GM12878 (cell line): ENCODE data around the gene KRT222. TPM values are rescaled to one million over a fixed set of nuclear protein-coding genes. Genes with fewer than 3 reads are reported as not detected.

Experiments used
- ATAC-seq: fragments of 200-7000 bp; cut with Tn5 transposase; 3 replicates; pipeline ENCODE4 v1.9.1; 2020; ENCODE audit warnings: mild to moderate bottlenecking, moderate library complexity
- BruUV-seq: library from RNA; stranded (reverse); fragments of 400-500 nt; replicated peaks from 2 replicates; lab custom pipeline; 2021; lab: Mats Ljungman, UMichigan
- CTCF ChIA-PET: fragments of 300-600 bp; sonication (Branson Sonifier 250); formaldehyde crosslinking; extraction: SDS; loops from one replicate; lab custom pipeline; 2021; ENCODE audit warnings: inconsistent platforms; lab: Yijun Ruan, JAX
- POLR2A ChIA-PET: fragments of 350-600 bp; formaldehyde crosslinking; extraction: SDS; loops from one replicate; lab custom pipeline; 2021; ENCODE audit warnings: inconsistent platforms; lab: Charles Lee
- RAD21 ChIA-PET: fragments of 300-600 bp; sonication (Branson Sonifier 250); formaldehyde crosslinking; loops from one replicate; lab custom pipeline; 2023; ENCODE audit warnings: antibody characterized with exemption; ENCODE audit not compliant: unreplicated experiment; lab: Charles Lee
- SMC1A ChIA-PET: fragments of 300-600 bp; sonication (Branson Sonifier 250); formaldehyde crosslinking; loops from one replicate; lab custom pipeline; 2023; ENCODE audit not compliant: unreplicated experiment, uncharacterized antibody; lab: Charles Lee
- DNase-seq: peaks from one replicate; pipeline ENCODE4 v3.0.0-alpha.2; 2011; ENCODE audit warnings: low read depth, low spot score
- FAIRE-seq: peaks from 3 replicates; lab custom pipeline; 2011; peaks lifted over from hg19 to GRCh38; lab: Jason Lieb, UNC
- H2AFZ ChIP-seq: 2 replicates; pipeline ENCODE4 v1.6.0; 2011; ENCODE audit warnings: low read depth, low read length, control low read depth; ENCODE audit not compliant: control insufficient read depth
- H3K27ac ChIP-seq: 2 replicates; pipeline ENCODE4 v1.5.1; 2011; ENCODE audit warnings: control low read depth; ENCODE audit not compliant: control insufficient read depth, insufficient read depth
- H3K27me3 ChIP-seq, 2 experiments: replicated peaks in 1 of 2; 2 replicates each; pipeline versions ENCODE4 v1.6.0 to v1.6.1; 2011; ENCODE audit warnings: low read length in 1 of 2; ENCODE audit not compliant: control insufficient read depth in 2 of 2, insufficient read depth in 2 of 2
- H3K36me3 ChIP-seq, 2 experiments: 2 replicates each; pipeline ENCODE4 v1.5.1; 2011; ENCODE audit warnings: low read length in 1 of 2; ENCODE audit not compliant: control insufficient read depth in 2 of 2, insufficient read depth in 2 of 2
- H3K4me1 ChIP-seq: 2 replicates; pipeline ENCODE4 v1.6.1; 2011; ENCODE audit warnings: mild to moderate bottlenecking, low read length, moderate library complexity, mixed read lengths; ENCODE audit not compliant: control insufficient read depth, insufficient read depth
- H3K4me2 ChIP-seq: 2 replicates; pipeline ENCODE4 v1.6.0; 2011; ENCODE audit warnings: control low read depth; ENCODE audit not compliant: control insufficient read depth, insufficient read depth
- H3K4me3 ChIP-seq: fragments of 200-600 bp; sonication (generic); 2 replicates; pipeline ENCODE4 v1.5.1; 2016
- H3K79me2 ChIP-seq: 2 replicates; pipeline ENCODE4 v1.6.0; 2011; ENCODE audit warnings: low read length; ENCODE audit not compliant: control insufficient read depth, insufficient read depth
- H3K9ac ChIP-seq: 2 replicates; pipeline ENCODE4 v1.8.0; 2011; ENCODE audit warnings: low read length, control low read depth, mixed read lengths; ENCODE audit not compliant: control insufficient read depth, insufficient read depth
- H3K9me3 ChIP-seq: replicated peaks from 3 replicates; pipeline ENCODE4 v1.5.1; 2011; ENCODE audit warnings: mild to moderate bottlenecking, low read length; ENCODE audit not compliant: control insufficient read depth, insufficient read depth
- H4K20me1 ChIP-seq: 2 replicates; pipeline ENCODE4 v1.6.0; 2011; ENCODE audit not compliant: control insufficient read depth, insufficient read depth
- BMI1 ChIP-seq: fragments of 450-650 bp; IDR thresholded peaks from 2 replicates; pipeline ENCODE4 v1.6.1; 2016; ENCODE audit warnings: mild to moderate bottlenecking, moderate library complexity, borderline replicate concordance
- BRCA1 ChIP-seq: IDR thresholded peaks from 2 replicates; pipeline ENCODE4 v1.6.1; 2011; ENCODE audit warnings: low read depth, low read length, improper control_type of control experiment
- CEBPB ChIP-seq, 2 experiments: fragments of 150-350 bp in 1 of 2; IDR thresholded peaks; 2 replicates each; pipeline ENCODE4 v1.6.1; 2012 to 2014; ENCODE audit warnings: low read depth in 2 of 2, low read length in 2 of 2, borderline replicate concordance in 1 of 2, inconsistent platforms in 1 of 2
- CREB1 ChIP-seq: IDR thresholded peaks from 2 replicates; pipeline ENCODE4 v1.6.1; 2012; ENCODE audit warnings: low read depth, mild to moderate bottlenecking, inconsistent platforms
- DPF2 ChIP-seq: fragments of 450-650 bp; IDR thresholded peaks from 2 replicates; pipeline ENCODE4 v1.6.1; 2017; ENCODE audit warnings: mild to moderate bottlenecking
- FOXK2 ChIP-seq: fragments of 450-650 bp; IDR thresholded peaks from 2 replicates; pipeline ENCODE4 v1.6.1; 2017; ENCODE audit warnings: mild to moderate bottlenecking, moderate library complexity
- HDAC6 ChIP-seq: fragments of 200-600 bp; sonication (generic); IDR thresholded peaks from one replicate; pipeline ENCODE4 v1.8.0; 2017; ENCODE audit warnings: antibody characterized with exemption; ENCODE audit not compliant: unreplicated experiment
- IRF4 ChIP-seq: IDR thresholded peaks from 2 replicates; pipeline ENCODE4 v1.6.1; 2011; ENCODE audit warnings: low read depth, low read length
- NBN ChIP-seq: fragments of 450-650 bp; IDR thresholded peaks from 2 replicates; pipeline ENCODE4 v1.6.1; 2016
- NR2C2 ChIP-seq: IDR thresholded peaks from 2 replicates; pipeline ENCODE4 v1.6.1; 2011; ENCODE audit warnings: borderline replicate concordance, low read depth; ENCODE audit not compliant: control insufficient read depth, insufficient read length
- USF2 ChIP-seq: IDR thresholded peaks from 2 replicates; pipeline ENCODE4 v1.6.1; 2011; ENCODE audit warnings: low read depth, low read length, improper control_type of control experiment, borderline replicate concordance
- WGBS: methylation state at CpG from one replicate; pipeline ENCODE4 v1.1.6; 2016; ENCODE audit warnings: low lambda C conversion rate; ENCODE audit not compliant: insufficient replicate concordance, insufficient coverage; ENCODE audit errors: missing lambda C conversion rate; 5-methylcytosine and 5-hydroxymethylcytosine counted together
- in situ Hi-C: fragments of 300-500 bp; cut with MboI; formaldehyde crosslinking; loops from 9 replicates; pipeline ENCODE4 v1.14.3; 2018; ENCODE audit warnings: mixed read lengths
- intact Hi-C: fragments of 100-400 bp; cut with micrococcal nuclease; formaldehyde crosslinking; loops from one replicate; pipeline ENCODE4 v1.14.2; 2022; ENCODE audit not compliant: unreplicated experiment
- polyA plus RNA-seq, 11 experiments: library from polyadenylated mRNA; depleted of rRNA in 4 of 11; unstranded in 6 of 11; stranded (reverse) in 5 of 11; fragments of >200 nt; fragmentation: Nextera tagmentation in 4 of 11; fragmentation: Illumina TruSeq in 1 of 11; extraction: Ambion mirVana in 4 of 11; extraction: Trizol in 1 of 11; gene quantifications; 1 replicate in 1 of 11; 2 replicates in 10 of 11; pipeline versions ENCODE4 v1.2.1 to v1.2.3, GENCODE V29; 2011 to 2016; ENCODE audit warnings: inconsistent platforms in 2 of 11, missing spikeins in 2 of 11, low read depth in 1 of 11
- total RNA-seq, 4 experiments: library from RNA; depleted of rRNA in 3 of 4; stranded (reverse); fragments of >200 nt in 3 of 4; fragmentation: Illumina TruSeq in 1 of 4; extraction: Trizol in 1 of 4; gene quantifications; 2 replicates each; pipeline versions ENCODE4 v1.2.1 to v1.2.3, GENCODE V29; 2013 to 2021
- TF ChIP-seq, protein P1 (sequence below): IDR thresholded peaks from 2 replicates; pipeline ENCODE4 v1.6.1; 2011; ENCODE audit warnings: borderline replicate concordance, low read depth, mild to moderate bottlenecking, moderate library complexity, mixed read lengths, low read length; ENCODE audit not compliant: insufficient read depth; ENCODE audit errors: extremely low read length
- TF ChIP-seq, protein P2 (sequence below): fragments of 150-350 bp; IDR thresholded peaks from 2 replicates; pipeline ENCODE4 v1.6.1; 2014; ENCODE audit warnings: mild to moderate bottlenecking, low read depth, low read length

Gene KRT222
- total and polyA plus RNA-seq, 10 of the 15 experiments (the other 5 are each of a cell fraction or from before 2014, with no cell fraction given) = 0.21 to 6.4 (median 0.54) TPM; not detected in 1

DNA sequence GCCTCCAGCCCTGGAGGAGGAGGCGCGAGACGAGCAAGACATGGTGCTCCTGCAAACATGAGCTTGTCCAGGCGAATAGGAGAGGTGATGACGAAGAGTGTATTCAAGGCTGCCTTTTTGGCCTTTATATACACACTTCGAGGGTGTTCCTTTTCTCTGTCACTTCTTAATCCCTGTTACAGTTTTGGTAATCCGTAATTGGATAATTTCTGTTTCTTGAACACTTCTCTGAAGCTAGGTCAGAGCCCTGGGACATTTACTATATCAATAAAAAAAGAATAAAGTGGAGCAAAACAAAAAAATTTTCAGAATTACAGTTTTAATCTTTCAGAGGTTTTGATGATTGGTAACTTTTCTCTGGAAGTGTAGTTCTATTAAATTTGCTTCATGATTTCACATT, 38.7 kb upstream of the KRT222 start, which contains the start of gene KRT24:
Gene KRT24, minus strand, starts transcription at position 101 of the 400 bp plus-strand sequence. Its CDS starts 59 bp downstream, at position 42.
- ATAC-seq = no peak
- no peak within 1 kb of the TSS for H3K9ac ChIP-seq
- no TSS peak for BruUV-seq
- H3K4me1 ChIP-seq = no peaks in the 10 kb centered on the region
- ChIA-PET RAD21 (no interaction called here), SMC1A (interaction anchor here (1.2 to 1.3 kb wide), 2 partner anchors 18 to 24 kb away, joined by 4 read pairs; no protein-coding TSS in a partner anchor), POLR2A (no interaction called here)
- H3K4me3 ChIP-seq = no peak within 1 kb of the TSS
- no peaks in the 10 kb centered on the region for H3K9me3 ChIP-seq
- no peak for FAIRE-seq
- intact Hi-C loops = no loop called here
- H3K4me2 ChIP-seq = no peak within 1 kb of the TSS
- DNase-seq = no peak
- 37% methylated on average over 7 of the region's 7 CpGs for whole genome bisulfite sequencing
- no peak within 1 kb of the TSS for H2AFZ ChIP-seq
- no peak for TF ChIP-seq USF2
- TF ChIP-seq, protein P1, sequence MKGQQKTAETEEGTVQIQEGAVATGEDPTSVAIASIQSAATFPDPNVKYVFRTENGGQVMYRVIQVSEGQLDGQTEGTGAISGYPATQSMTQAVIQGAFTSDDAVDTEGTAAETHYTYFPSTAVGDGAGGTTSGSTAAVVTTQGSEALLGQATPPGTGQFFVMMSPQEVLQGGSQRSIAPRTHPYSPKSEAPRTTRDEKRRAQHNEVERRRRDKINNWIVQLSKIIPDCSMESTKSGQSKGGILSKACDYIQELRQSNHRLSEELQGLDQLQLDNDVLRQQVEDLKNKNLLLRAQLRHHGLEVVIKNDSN = no peak
- TF ChIP-seq, protein P2, sequence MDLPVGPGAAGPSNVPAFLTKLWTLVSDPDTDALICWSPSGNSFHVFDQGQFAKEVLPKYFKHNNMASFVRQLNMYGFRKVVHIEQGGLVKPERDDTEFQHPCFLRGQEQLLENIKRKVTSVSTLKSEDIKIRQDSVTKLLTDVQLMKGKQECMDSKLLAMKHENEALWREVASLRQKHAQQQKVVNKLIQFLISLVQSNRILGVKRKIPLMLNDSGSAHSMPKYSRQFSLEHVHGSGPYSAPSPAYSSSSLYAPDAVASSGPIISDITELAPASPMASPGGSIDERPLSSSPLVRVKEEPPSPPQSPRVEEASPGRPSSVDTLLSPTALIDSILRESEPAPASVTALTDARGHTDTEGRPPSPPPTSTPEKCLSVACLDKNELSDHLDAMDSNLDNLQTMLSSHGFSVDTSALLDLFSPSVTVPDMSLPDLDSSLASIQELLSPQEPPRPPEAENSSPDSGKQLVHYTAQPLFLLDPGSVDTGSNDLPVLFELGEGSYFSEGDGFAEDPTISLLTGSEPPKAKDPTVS = no peak
- TF ChIP-seq NBN = no peak
- no peak for TF ChIP-seq CREB1
- TF ChIP-seq BRCA1 = no peak
- TF ChIP-seq CEBPB (IDR thresholded peaks at IDR 0.05; ENCODE audit: borderline replicate concordance in 1 of 2, low read depth in 2 of 2, low read length in 2 of 2) = no peak
- no peak for TF ChIP-seq DPF2
- TF ChIP-seq FOXK2 = no peak
- TF ChIP-seq NR2C2 = no peak
- no peak for TF ChIP-seq HDAC6
- TF ChIP-seq BMI1 = no peak
- TF ChIP-seq IRF4 = no peak
- TF ChIP-seq, all 136 proteins: peak for 0
- in situ Hi-C loops = no loop called here
- Histone ChIP-seq H3K27ac (no peak within 1 kb of the TSS), H3K36me3 (no peaks in the 10 kb centered on the region), H3K79me2 (no peaks in the 10 kb centered on the region), H3K27me3 (peaks cover 0 to 2% of the 10 kb centered on the region in 2 experiments; a peak in 1 of 4 replicates), H4K20me1 (no peaks in the 10 kb centered on the region)
- CTCF ChIA-PET = interaction anchor here (0.8 to 2.0 kb wide), 3 partner anchors 11 to 959 kb away, joined by 3 to 5 read pairs (median 4); no protein-coding TSS in a partner anchor
